NT2/D1 (cell line): ENCODE results near the gene CAMK2B.

Experiments used
- SUZ12 ChIP-seq: IDR thresholded peaks from 2 replicates; pipeline ENCODE4 v1.6.1; 2011; ENCODE audit not compliant: insufficient read length, insufficient read depth; ENCODE audit errors: extremely low read depth
- YY1 ChIP-seq: IDR thresholded peaks from 2 replicates; pipeline ENCODE4 v1.6.1; 2011; ENCODE audit not compliant: insufficient read length, insufficient read depth
- ZNF274 ChIP-seq: IDR thresholded peaks from 2 replicates; pipeline ENCODE4 v1.6.1; 2011; ENCODE audit warnings: mild to moderate bottlenecking, low read depth, low read length

DNA sequence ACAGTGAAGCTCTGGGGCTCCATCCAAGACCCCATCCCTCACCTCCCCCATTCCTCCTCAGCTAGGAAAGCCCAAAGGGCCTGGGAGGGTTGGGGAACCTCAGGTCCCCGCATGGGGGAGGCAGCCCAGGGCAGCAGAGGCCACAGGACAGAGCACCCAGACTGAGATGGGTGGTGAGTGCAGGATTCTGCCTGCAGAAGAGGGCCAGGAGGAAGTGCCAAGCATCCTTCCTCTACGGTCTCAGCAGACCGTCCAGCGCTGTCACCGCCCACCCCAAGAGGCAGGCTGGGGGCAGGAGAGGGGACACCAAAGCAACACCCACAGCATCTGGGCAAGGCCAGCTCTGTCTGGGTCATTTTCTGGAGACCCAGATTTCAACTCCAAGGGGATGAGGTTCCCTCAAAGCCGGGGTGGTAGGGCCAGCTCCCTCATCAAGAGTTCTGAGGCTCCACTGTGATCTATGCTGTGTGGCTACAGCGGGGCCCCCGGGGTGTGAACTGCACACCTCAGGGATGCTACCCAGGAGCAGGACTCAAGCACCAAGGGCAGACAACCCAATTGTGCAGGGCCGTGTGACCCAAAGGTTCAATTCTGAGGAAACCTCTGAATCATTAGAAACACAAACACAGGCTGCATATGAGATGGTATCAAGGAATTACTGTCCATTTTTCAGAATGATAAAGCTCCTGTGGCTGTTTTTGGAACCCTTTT, 46.8 kb downstream of the CAMK2B start:
- TF ChIP-seq YY1 (no peak), ZNF274 (no peak), SUZ12 (no peak)
